Type B pancreatic cell (in vitro differentiated cells): ENCODE results near the gene LARGE1. TPM values are rescaled to one million over a fixed set of nuclear protein-coding genes. Genes with fewer than 3 reads are reported as not detected.
A peak's percentile ranks its signal among the peaks of the same experiment; 100 is the strongest.

Experiments used
- DNase-seq: peaks from one replicate; pipeline ENCODE4 v3.0.0; 2021; ENCODE audit warnings: mixed read lengths; ENCODE audit not compliant: unreplicated experiment; ENCODE audit errors: extremely low spot score
- H3K27ac Mint-ChIP-seq: 2 replicates; pipeline ENCODE4 v1.8.0; 2021; ENCODE audit warnings: mild to moderate bottlenecking, mixed read lengths
- H3K27me3 Mint-ChIP-seq: 2 replicates; pipeline ENCODE4 v1.8.0; 2021; ENCODE audit warnings: mixed read lengths
- H3K36me3 Mint-ChIP-seq: 2 replicates; pipeline ENCODE4 v1.8.0; 2021; ENCODE audit warnings: mixed read lengths
- H3K4me1 Mint-ChIP-seq: one replicate; pipeline ENCODE4 v1.8.0; 2021; ENCODE audit warnings: mixed read lengths; ENCODE audit not compliant: unreplicated experiment
- H3K4me3 Mint-ChIP-seq: 2 replicates; pipeline ENCODE4 v1.8.0; 2021; ENCODE audit warnings: mild to moderate bottlenecking, mixed read lengths
- H3K9me3 Mint-ChIP-seq: 2 replicates; pipeline ENCODE4 v1.8.0; 2021; ENCODE audit warnings: mixed read lengths
- total RNA-seq: library from RNA; stranded (reverse); gene quantifications from 2 replicates; pipeline ENCODE4 v1.2.1, GENCODE V29; 2021; ENCODE audit warnings: low replicate concordance
- TF ChIP-seq, protein P1 (sequence below): fragments of 200-600 bp; sonication (generic); conservative IDR thresholded peaks from 2 replicates; pipeline ENCODE4 v1.5.0; 2021; ENCODE audit warnings: antibody characterized with exemption, mild to moderate bottlenecking

The LARGE1 gene
- total RNA-seq, 1 donor from 2014 or later = 96.6 TPM

- no peaks in the 10 kb centered on the region for H3K9me3 Mint-ChIP-seq
- H3K36me3 Mint-ChIP-seq = peaks cover 20% of the 10 kb centered on the region
- H3K27ac Mint-ChIP-seq = peak overlapping the region; percentile 40
- TF ChIP-seq, protein P1, sequence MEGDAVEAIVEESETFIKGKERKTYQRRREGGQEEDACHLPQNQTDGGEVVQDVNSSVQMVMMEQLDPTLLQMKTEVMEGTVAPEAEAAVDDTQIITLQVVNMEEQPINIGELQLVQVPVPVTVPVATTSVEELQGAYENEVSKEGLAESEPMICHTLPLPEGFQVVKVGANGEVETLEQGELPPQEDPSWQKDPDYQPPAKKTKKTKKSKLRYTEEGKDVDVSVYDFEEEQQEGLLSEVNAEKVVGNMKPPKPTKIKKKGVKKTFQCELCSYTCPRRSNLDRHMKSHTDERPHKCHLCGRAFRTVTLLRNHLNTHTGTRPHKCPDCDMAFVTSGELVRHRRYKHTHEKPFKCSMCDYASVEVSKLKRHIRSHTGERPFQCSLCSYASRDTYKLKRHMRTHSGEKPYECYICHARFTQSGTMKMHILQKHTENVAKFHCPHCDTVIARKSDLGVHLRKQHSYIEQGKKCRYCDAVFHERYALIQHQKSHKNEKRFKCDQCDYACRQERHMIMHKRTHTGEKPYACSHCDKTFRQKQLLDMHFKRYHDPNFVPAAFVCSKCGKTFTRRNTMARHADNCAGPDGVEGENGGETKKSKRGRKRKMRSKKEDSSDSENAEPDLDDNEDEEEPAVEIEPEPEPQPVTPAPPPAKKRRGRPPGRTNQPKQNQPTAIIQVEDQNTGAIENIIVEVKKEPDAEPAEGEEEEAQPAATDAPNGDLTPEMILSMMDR = peak; percentile 97
- H3K4me1 Mint-ChIP-seq = peaks cover 27% of the 10 kb centered on the region
- H3K4me3 Mint-ChIP-seq = peak overlapping the region; percentile 17
- H3K27me3 Mint-ChIP-seq = no peaks in the 10 kb centered on the region
- DNase-seq = peak; percentile 83
These were observed 618.2 kb downstream of the LARGE1 start for GRCh38 chr22:33302049-33302545.

- Mint-ChIP-seq H3K27me3 (no peaks in the 10 kb centered on the region), H3K36me3 (peaks cover 20% of the 10 kb centered on the region), H3K27ac (no peak overlapping the region), H3K9me3 (no peaks in the 10 kb centered on the region), H3K4me3 (no peak overlapping the region), H3K4me1 (peaks cover 27% of the 10 kb centered on the region)
- TF ChIP-seq, protein P1 = no peak
- DNase-seq = no peak
These were observed 620.1 kb downstream of the LARGE1 start for GRCh38 chr22:33300165-33300564.

- Mint-ChIP-seq H3K4me3 (peak overlapping the region; percentile 22), H3K4me1 (peaks cover 20% of the 10 kb centered on the region), H3K36me3 (peaks cover 15% of the 10 kb centered on the region), H3K27me3 (no peaks in the 10 kb centered on the region), H3K9me3 (no peaks in the 10 kb centered on the region), H3K27ac (no peak overlapping the region)
- TF ChIP-seq, protein P1 = no peak
- DNase-seq = no peak
These were observed 620.9 kb downstream of the LARGE1 start for GRCh38 chr22:33299245-33299956.

GRCh38 chr22:33296941-33297340, 623.3 kb downstream of the LARGE1 start:
- DNase-seq = no peak
- peaks cover 16% of the 10 kb centered on the region for H3K36me3 Mint-ChIP-seq
- no peaks in the 10 kb centered on the region for H3K9me3 Mint-ChIP-seq
- H3K4me1 Mint-ChIP-seq = peaks cover 12% of the 10 kb centered on the region
- TF ChIP-seq, protein P1 = no peak
- H3K27me3 Mint-ChIP-seq = no peaks in the 10 kb centered on the region
- H3K27ac Mint-ChIP-seq = no peak overlapping the region
- H3K4me3 Mint-ChIP-seq = no peak overlapping the region

DNA sequence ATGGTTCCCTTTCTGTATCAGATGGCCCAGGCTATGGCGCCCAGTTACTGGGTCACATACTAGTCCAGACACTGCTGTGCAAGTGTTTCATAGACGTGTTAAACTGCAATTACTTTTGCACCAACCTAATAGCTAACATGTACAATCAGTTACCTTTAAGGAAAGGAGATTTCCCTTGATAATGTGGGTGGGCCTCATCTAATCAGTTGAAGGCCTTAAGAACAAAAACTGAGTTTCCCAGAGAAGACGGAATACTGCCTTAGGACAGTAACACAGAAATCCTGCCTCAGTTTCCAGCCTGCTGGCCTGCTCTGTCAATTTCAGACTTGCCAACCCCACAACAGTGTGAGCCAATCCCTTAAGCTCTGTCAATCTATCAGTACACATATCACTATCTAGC, 632.2 kb downstream of the LARGE1 start:
- H3K27ac Mint-ChIP-seq = no peak overlapping the region
- DNase-seq = no peak
- TF ChIP-seq, protein P1 = no peak
- H3K9me3 Mint-ChIP-seq = no peaks in the 10 kb centered on the region
- no peaks in the 10 kb centered on the region for H3K27me3 Mint-ChIP-seq
- H3K4me1 Mint-ChIP-seq = no peaks in the 10 kb centered on the region
- H3K36me3 Mint-ChIP-seq = peaks cover 32% of the 10 kb centered on the region
- no peak overlapping the region for H3K4me3 Mint-ChIP-seq
